ENCODE results near the gene KHNYN.
A peak's percentile ranks its signal among the peaks of the same experiment; 100 is the strongest.

KHNYN gene

GRCh38 chr14:24422694-24423601 lies 6.8 kb upstream of the KHNYN start:
- DNase-seq (ENCODE audit: low spot score) = no peak

GRCh38 chr14:24425704-24426103 lies 4.0 kb upstream of the KHNYN start:
- DNase-seq (ENCODE audit: low spot score) = no peak

- no peak for DNase-seq (ENCODE audit: low spot score)
Observed at GRCh38 chr14:24426150-24426911, 3.4 kb upstream of the KHNYN start.

- peak; percentile 26 for DNase-seq (ENCODE audit: low spot score)
Observed at GRCh38 chr14:24426912-24427536, 2.7 kb upstream of the KHNYN start.

GRCh38 chr14:24427537-24428508 lies 1.9 kb upstream of the KHNYN start:
- DNase-seq (ENCODE audit: low spot score) = no peak

GRCh38 chr14:24428628-24429394 lies 943 bp upstream of the KHNYN start:
- no peak for DNase-seq (ENCODE audit: low spot score)

- DNase-seq (ENCODE audit: low spot score) = peak; percentile 67
Observed at GRCh38 chr14:24430143-24430681, 458 bp downstream of the KHNYN start.

GRCh38 chr14:24430682-24431568 lies 1.2 kb downstream of the KHNYN start:
- no peak for DNase-seq (ENCODE audit: low spot score)

DNA sequence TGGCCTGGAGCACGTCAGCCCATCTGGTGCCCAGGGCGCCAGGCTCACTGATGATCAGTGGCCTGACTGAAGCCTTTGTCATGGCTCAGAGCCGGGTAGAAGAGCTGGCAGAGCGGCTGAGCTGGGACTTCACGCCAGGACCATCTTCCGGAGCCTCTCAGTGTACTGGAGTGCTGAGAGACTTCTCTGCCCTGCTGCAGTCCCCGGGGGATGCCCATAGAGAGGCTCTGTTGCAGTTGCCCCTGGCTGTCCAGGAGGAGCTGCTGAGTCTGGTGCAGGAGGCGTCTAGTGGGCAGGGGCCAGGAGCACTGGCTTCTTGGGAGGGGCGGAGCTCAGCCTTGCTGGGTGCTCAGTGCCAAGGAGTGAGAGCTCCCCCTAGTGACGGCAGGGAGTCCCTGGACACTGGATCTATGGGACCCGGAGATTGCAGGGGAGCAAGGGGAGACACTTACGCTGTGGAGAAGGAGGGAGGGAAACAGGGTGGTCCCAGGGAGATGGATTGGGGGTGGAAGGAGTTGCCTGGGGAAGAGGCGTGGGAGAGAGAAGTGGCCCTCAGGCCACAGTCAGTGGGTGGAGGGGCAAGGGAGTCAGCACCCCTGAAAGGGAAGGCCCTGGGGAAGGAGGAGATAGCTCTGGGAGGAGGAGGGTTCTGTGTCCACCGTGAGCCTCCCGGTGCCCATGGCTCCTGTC lies 2.0 kb downstream of the KHNYN start:
- DNase-seq (ENCODE audit: low spot score) = peak; percentile 86

- DNase-seq (ENCODE audit: low spot score) = no peak
Observed at GRCh38 chr14:24432259-24433131, 2.7 kb downstream of the KHNYN start.

GRCh38 chr14:24434036-24434435 lies 4.3 kb downstream of the KHNYN start:
- DNase-seq (ENCODE audit: low spot score) = no peak

DNA sequence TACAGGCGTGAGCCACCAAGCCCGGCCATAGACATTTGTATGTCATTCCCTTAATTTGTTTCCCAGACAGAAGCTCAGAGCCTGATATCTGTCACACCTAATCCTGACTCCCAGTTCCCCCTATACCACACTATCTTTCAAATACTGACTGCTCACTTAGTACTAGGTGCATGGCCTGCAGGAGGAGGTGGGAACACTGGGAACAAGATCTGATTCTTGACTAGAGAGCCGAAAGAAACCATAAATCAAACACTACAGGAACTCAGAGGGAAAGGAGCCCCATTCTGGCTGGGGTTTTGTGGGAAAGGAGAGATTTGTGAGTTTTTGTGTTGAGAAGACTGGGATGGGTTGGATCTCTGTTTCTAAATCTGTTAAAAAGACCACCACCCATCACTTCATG lies 4.9 kb downstream of the KHNYN start:
- no peak for DNase-seq (ENCODE audit: low spot score)

DNA sequence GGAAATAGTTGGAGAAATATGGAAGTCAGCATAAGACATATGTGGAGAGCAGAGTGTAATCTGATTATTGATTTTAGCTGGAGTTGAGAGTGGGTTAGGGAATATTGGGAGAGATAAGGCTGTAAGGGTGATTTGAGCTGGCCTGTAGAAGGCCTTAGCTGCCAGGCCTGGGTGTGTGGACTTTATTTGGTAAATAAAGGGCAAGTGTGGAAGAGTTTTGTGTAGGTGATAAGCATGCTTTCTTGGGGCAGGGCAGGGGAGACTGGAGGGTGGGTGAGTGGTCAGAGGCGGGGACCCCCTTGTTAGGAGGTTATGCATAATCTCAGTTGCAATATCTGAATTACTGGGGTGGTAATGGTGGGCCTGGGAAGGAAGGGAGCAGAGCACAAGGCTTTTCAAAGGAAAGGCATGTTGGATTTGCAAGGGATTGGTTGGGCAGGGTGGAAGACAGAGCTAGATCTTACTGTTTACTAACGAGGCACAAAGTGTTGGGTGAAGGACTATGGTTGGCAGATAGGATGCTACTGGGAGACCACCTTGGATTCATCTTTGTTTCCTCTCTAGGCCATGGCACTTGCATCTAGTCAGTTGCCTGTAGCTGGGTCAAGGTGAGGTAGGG lies 5.5 kb downstream of the KHNYN start:
- no peak for DNase-seq (ENCODE audit: low spot score)

DNA sequence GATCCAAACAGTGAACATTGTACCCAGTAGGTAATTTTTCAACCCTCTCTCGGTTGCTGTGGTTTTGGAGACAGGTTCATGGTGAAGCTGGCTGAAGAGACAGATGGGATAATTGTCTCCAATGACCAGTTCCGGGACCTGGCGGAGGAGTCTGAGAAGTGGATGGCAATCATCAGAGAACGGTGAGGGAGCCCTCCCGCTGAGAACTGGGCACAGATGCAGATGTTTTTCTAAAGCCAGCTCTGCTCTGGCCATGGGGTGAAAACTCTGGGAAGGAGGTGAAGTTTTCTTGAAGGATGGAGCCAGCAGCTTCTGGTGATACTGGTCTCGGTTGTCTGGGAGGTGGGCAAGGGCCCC lies 6.2 kb downstream of the KHNYN start:
- no peak for DNase-seq (ENCODE audit: low spot score)

DNA sequence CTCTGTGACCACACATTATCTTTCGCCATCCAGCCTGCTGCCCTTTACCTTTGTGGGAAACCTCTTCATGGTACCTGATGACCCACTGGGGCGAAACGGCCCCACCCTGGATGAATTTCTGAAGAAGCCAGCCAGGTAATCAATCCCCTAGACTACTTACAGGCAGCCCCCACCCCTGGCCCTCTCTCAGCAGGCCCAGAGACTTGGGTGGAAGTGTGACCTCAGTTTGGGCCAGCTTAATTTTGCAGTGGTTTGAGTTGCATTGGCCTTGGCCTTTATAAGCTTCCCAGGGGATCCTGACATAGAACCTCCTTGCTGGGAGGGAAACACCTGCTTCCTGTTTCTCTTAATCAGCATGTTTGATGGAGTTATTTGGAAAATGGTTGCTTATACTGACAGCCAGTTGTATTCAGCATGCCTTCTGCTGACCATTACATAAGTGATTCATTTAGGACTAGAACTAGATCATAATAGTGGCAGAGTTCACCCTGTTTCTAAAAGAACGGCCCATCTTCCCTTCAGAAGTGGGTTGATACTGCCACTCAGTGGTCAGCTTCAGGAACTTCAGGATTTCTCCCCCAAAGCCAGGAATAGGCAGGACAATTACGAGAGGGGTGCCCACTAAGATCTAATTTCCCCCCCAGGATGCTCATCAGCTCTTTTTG lies 6.7 kb downstream of the KHNYN start:
- DNase-seq (ENCODE audit: low spot score) = peak; percentile 59

DNA sequence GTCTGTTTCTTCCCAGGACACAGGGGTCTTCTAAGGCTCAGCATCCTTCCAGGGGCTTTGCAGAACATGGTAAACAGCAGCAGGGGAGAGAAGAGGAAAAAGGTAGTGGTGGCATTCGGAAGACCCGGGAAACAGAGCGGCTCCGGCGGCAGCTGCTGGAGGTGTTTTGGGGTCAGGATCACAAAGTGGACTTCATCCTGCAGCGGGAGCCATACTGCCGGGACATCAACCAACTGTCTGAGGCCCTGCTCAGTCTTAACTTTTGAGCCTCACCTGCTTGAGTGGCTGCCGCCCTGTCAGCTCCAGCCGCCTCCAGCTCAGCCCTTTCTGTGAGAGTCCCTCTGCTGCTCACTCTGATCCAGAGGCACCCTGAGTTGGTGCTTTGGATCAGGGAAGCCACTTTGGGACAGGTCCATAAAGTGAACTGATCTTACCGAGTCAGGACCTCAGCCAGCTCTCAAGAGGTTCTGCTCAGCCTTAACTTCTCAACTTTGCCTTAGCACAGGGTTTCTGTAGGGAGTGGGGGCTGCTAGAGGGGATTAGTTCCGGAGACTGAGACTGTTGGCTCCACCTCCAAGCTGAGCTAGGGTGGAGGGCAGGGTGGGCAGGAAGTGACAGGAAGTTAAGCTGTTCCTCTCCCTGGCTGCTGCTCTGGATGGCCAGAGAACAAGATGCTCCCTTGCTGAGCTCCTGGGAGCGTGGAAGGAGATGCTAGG lies 7.4 kb downstream of the KHNYN start:
- DNase-seq (ENCODE audit: low spot score) = no peak

Data from LoVo (cell line).